ENCODE results near the gene P4HB. TPM values are rescaled to one million over a fixed set of nuclear protein-coding genes. Genes with fewer than 3 reads are reported as not detected.
A peak's percentile ranks its signal among the peaks of the same experiment; 100 is the strongest.

The P4HB gene
- total and polyA plus RNA-seq, 12 donors: 244 to 801 (median 332) TPM

DNA sequence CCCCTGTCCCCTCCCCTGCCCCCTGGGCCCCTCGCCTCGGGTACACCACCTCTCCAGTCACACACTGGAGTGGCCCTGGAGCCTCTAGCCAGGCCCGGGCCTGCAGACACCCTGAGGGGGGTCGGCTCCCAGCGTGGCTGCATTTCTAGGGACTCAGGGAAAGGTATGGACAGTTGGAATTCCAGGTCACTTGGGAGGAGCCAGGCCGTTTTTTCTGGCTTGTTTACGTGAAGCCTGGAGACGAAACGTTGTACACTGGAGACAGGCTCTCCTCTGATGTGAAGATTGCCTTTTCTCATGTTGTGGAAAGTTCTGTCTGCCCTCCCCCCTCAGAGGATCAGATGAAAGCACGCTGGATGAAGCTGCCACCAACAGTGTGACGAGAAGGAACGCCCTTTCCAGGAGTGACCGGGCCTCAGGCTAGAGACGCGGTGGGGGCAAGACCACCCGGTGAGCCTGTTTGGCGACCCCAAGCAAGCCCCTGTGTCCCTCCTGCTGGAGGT is 21.5 kb downstream of the P4HB start:
- intact Hi-C loops (cut with DNase I): no loop called here
- Histone ChIP-seq H3K27me3 (no peaks in the 10 kb centered on the region), H3K36me3 (peaks cover 0 to 17% (median 10%) of the 10 kb centered on the region in 9 donors), H3K4me1 (peaks cover 3 to 26% (median 12%) of the 10 kb centered on the region in 9 donors), H3K27ac (no peak overlapping the region), H3K9me3 (no peaks in the 10 kb centered on the region), H3K4me3 (no peak overlapping the region)
- TF ChIP-seq, protein P1, sequence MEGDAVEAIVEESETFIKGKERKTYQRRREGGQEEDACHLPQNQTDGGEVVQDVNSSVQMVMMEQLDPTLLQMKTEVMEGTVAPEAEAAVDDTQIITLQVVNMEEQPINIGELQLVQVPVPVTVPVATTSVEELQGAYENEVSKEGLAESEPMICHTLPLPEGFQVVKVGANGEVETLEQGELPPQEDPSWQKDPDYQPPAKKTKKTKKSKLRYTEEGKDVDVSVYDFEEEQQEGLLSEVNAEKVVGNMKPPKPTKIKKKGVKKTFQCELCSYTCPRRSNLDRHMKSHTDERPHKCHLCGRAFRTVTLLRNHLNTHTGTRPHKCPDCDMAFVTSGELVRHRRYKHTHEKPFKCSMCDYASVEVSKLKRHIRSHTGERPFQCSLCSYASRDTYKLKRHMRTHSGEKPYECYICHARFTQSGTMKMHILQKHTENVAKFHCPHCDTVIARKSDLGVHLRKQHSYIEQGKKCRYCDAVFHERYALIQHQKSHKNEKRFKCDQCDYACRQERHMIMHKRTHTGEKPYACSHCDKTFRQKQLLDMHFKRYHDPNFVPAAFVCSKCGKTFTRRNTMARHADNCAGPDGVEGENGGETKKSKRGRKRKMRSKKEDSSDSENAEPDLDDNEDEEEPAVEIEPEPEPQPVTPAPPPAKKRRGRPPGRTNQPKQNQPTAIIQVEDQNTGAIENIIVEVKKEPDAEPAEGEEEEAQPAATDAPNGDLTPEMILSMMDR (IDR thresholded peaks at IDR 0.05): no peak
- ATAC-seq (no peak), DNase-seq (no peak)
- 48 to 50% methylated on average over 17 of the region's 17 CpGs for WGBS, 2 donors

DNA sequence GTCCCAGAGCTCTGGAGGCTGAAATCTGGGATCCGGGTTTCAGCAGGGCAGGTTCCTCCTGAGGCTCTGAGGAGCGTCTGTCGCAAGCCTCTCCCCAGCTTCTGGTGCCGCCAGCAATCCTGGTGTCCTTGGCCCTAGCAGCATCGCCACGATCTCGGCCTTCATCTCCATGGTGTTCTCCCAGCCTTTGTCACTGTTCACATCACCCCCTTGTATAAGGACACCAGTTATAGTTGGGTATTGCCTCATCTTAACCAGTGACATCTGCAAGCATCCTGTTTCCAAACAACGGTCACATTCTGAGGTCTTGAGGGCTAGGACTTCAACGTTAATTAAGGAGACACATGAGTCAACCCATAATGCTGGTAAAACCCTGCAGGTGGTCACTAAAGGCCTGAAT is 22.7 kb downstream of the P4HB start:
- peaks cover 5 to 32% (median 17%) of the 10 kb centered on the region in 9 donors for H3K4me1 ChIP-seq
- WGBS, 2 donors: 76 to 86% methylated on average over 9 of the region's 9 CpGs
- no peak overlapping the region for H3K4me3 ChIP-seq
- H3K9me3 ChIP-seq: no peaks in the 10 kb centered on the region
- no peaks in the 10 kb centered on the region for H3K27me3 ChIP-seq
- H3K27ac ChIP-seq: no peak overlapping the region
- intact Hi-C loops (cut with DNase I): no loop called here
- TF ChIP-seq, protein P1 (IDR thresholded peaks at IDR 0.05): no peak
- peaks cover 0 to 6% (median 0%) of the 10 kb centered on the region in 9 donors for H3K36me3 ChIP-seq
- DNase-seq (no peak), ATAC-seq (no peak)

DNA sequence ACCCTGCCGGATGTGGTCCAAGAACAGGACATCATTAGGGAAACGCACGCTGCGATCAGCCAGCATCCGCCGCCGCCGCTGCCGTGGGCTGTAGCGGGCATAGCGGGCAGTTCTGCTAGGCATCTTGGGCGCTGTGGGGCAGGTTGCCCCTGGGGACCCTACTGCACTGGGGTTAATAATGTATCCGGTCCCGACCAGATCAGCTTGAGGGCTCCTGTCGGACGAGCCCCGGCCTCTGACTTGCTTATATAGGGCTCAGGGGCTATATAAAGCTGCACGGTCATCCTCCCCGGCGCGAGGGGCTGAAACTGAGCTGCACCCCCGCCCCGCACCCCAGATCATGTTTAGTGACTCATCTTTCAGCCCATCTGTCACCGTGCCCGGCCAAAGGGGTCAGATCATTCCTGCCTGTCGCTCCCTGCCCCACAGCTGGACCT is 25.5 kb downstream of the P4HB start, which contains the start of gene PPP1R27:
PPP1R27 (minus strand) TSS at position 220 of the 437 bp plus-strand sequence; CDS start at position 123, 97 bp downstream.
- peaks cover 12 to 37% (median 26%) of the 10 kb centered on the region in 9 donors for H3K4me1 ChIP-seq
- peaks cover 0 to 5% (median 0%) of the 10 kb centered on the region in 9 donors for H3K36me3 ChIP-seq
- TF ChIP-seq, protein P1 (IDR thresholded peaks at IDR 0.05): no peak
- no peaks in the 10 kb centered on the region for H3K9me3 ChIP-seq
- H3K4me3 ChIP-seq: peak within 1 kb of the TSS in 9 of 10 donors; percentile 60 to 94 (median 88)
- ATAC-seq (no peak), DNase-seq (peak in 1 of 2 donors; percentile 10)
- H3K27me3 ChIP-seq: no peaks in the 10 kb centered on the region
- intact Hi-C loops (cut with DNase I): loop anchor here in 1 of 10 donors (5.0 kb wide), 1 partner anchor 37 kb away; the partner anchor contains the start of gene ARHGDIA
- peak within 1 kb of the TSS in 9 of 10 donors; percentile 89 to 99 (median 94) for H3K27ac ChIP-seq
- 90 to 93% methylated on average over 26 of the region's 26 CpGs for WGBS, 2 donors

DNA sequence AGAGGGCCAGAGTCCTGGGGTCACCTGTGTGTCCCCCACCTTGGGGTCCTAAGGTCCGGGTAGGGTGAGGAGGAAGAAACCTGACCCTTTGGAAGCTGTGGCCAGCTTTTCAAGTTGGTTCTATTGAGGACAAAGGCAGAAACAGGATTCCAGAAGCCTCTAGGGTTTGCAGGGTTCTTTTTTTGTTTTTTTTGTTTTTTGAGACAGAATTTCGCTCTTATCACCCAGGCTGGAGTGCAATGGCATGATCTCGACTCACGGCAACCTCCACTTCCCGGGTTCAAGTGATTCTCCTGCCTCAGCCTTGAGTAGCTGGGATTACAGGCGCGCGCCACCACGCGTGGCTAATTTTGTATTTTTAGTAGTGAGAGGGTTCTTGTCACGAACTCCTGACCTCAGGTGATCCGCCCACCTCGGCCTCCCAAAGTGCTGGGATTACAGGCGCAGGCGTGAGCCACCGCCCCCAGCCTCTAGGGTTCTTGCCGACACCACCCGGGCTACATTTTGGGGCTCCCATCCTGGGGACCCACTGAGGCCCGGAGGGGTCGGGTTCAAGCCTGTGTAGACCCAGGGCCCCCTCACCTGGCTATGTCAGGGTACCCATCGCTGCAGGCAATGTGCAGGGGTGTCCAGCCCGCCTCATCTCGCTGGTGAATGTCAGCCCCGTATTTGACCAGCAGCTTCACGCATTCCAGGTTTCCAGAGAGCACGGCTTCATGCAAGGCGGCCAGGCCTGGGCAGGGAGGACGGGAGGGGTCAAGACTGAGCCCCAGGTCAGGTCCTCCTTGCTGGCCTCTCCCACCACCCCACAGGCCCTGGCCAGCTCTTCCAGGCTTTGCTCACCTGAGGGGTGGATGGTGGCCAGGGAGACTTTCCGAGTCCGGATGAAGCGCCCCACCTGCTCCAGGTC is 26.2 kb downstream of the P4HB start:
- Histone ChIP-seq H3K4me3 (peak overlapping the region; percentile 60 to 94 (median 88)), H3K36me3 (peaks cover 0 to 5% (median 0%) of the 10 kb centered on the region in 9 donors), H3K27ac (peak overlapping the region in 9 of 10 donors; percentile 89 to 99 (median 94)), H3K27me3 (no peaks in the 10 kb centered on the region), H3K9me3 (no peaks in the 10 kb centered on the region), H3K4me1 (peaks cover 12 to 37% (median 26%) of the 10 kb centered on the region in 9 donors)
- TF ChIP-seq, protein P1 (IDR thresholded peaks at IDR 0.05): no peak
- 85 to 87% methylated on average over 31 of the region's 31 CpGs for WGBS, 2 donors
- ATAC-seq (no peak), DNase-seq (no peak)
- intact Hi-C loops (cut with DNase I): loop anchor here in 1 of 10 donors (5.0 kb wide), 1 partner anchor 38 kb away; the partner anchor contains the start of gene ARHGDIA

All from heart right ventricle (tissue), 16 donors.